Brain pericyte (primary cell): ENCODE data around the gene MAPT.

Source experiments
- DNase-seq: peaks from one replicate; pipeline ENCODE4 v3.0.0-alpha.2; 2012; ENCODE audit warnings: low read depth, low spot score

The MAPT gene

GRCh38 chr17:46047856-46048255 is 153.5 kb downstream of the MAPT start:
- DNase-seq = no peak

GRCh38 chr17:46049656-46050055 is 155.3 kb downstream of the MAPT start:
- DNase-seq = no peak

GRCh38 chr17:46053911-46054534 is 159.7 kb downstream of the MAPT start:
- DNase-seq = no peak

- DNase-seq = no peak
Observed at GRCh38 chr17:46056800-46057304, 162.5 kb downstream of the MAPT start.

- no peak for DNase-seq
Observed at GRCh38 chr17:46057366-46057765, 163.0 kb downstream of the MAPT start.

- no peak for DNase-seq
Observed at GRCh38 chr17:46059486-46059885, 165.1 kb downstream of the MAPT start.

- no peak for DNase-seq
Observed at GRCh38 chr17:46060461-46060860, 166.1 kb downstream of the MAPT start.

- DNase-seq = no peak
Observed at GRCh38 chr17:46061435-46061834, 167.1 kb downstream of the MAPT start.

GRCh38 chr17:46063241-46063640 is 168.9 kb downstream of the MAPT start:
- no peak for DNase-seq

GRCh38 chr17:46064460-46064859 is 170.1 kb downstream of the MAPT start:
- DNase-seq = no peak

GRCh38 chr17:46071796-46072195 is 177.4 kb downstream of the MAPT start:
- no peak for DNase-seq

GRCh38 chr17:46072998-46073397 is 178.6 kb downstream of the MAPT start:
- DNase-seq = no peak

GRCh38 chr17:46074540-46074939 is 180.2 kb downstream of the MAPT start:
- no peak for DNase-seq
